Activated CD8-positive, alpha-beta memory T cell treated with anti-CD3 and anti-CD28 coated beads, Interleukin-2, amount 50 U/mL, for 24 hours (primary cell): ENCODE data around the gene PDE3B.
"Not testable (repeated sequence)": the region's sequence is repeated elsewhere in the genome, so short reads cannot be mapped to it uniquely, and the experiment has no call there.

ENCODE experiments used
- DNase-seq: peaks from one replicate; pipeline ENCODE4 v3.0.0-alpha.2; 2020; ENCODE audit errors: extremely low read depth

Gene PDE3B

GRCh38 chr11:14643697-14644225, at the start of gene PDE3B:
Gene PDE3B (plus strand): TSS chr11:14643804. CDS start chr11:14644076, 272 bp downstream.
- peak; percentile 41 for DNase-seq

- DNase-seq, result not testable (repeated sequence)
These were observed 48.3 kb upstream of the PDE3B start for GRCh38 chr11:14595261-14595660.

GRCh38 chr11:14607713-14608112, 35.9 kb upstream of the PDE3B start:
- no peak for DNase-seq

- DNase-seq, result no peak
These were observed 33.7 kb upstream of the PDE3B start for GRCh38 chr11:14609902-14610301.

GRCh38 chr11:14611939-14612338, 31.7 kb upstream of the PDE3B start:
- no peak for DNase-seq

- DNase-seq, result no peak
These were observed 30.9 kb upstream of the PDE3B start for GRCh38 chr11:14612694-14613093.

- no peak for DNase-seq
These were observed 29.4 kb upstream of the PDE3B start for GRCh38 chr11:14614091-14614622.

- no peak for DNase-seq
These were observed 26.2 kb upstream of the PDE3B start for GRCh38 chr11:14617241-14618027.

GRCh38 chr11:14618060-14618459, 25.5 kb upstream of the PDE3B start:
- DNase-seq, result no peak

- no peak for DNase-seq
These were observed 23.7 kb upstream of the PDE3B start for GRCh38 chr11:14619603-14620531.

- DNase-seq, result no peak
These were observed 21.2 kb upstream of the PDE3B start for GRCh38 chr11:14622223-14622954.

GRCh38 chr11:14623036-14623435, 20.6 kb upstream of the PDE3B start:
- DNase-seq, result no peak

- no peak for DNase-seq
These were observed 17.9 kb upstream of the PDE3B start for GRCh38 chr11:14625586-14626205.

GRCh38 chr11:14626650-14627049, 17.0 kb upstream of the PDE3B start:
- DNase-seq, result no peak

- not testable (repeated sequence) for DNase-seq
These were observed 9.9 kb upstream of the PDE3B start for GRCh38 chr11:14633506-14634224.

GRCh38 chr11:14634813-14635212, 8.8 kb upstream of the PDE3B start:
- DNase-seq, result no peak

GRCh38 chr11:14635546-14635945, 8.1 kb upstream of the PDE3B start:
- DNase-seq, result no peak

- DNase-seq, result no peak
These were observed 7.5 kb upstream of the PDE3B start for GRCh38 chr11:14636119-14636518.

GRCh38 chr11:14637868-14638409, 5.7 kb upstream of the PDE3B start:
- DNase-seq, result no peak

GRCh38 chr11:14638561-14638960, 5.0 kb upstream of the PDE3B start:
- no peak for DNase-seq
